OCI-M2 (cell line): ENCODE results near the gene ARMS2.

Experiments used
- DNase-seq: peaks from one replicate; lab custom pipeline; 2025; ENCODE audit not compliant: unreplicated experiment; lab: John Stamatoyannopoulos, UW

ARMS2 gene

GRCh38 chr10:122454603-122455080 lies at the start of gene ARMS2:
TSS of gene ARMS2 (plus strand) at chr10:122454653. CDS start at chr10:122454728, 75 bp downstream.
- DNase-seq = no peak

GRCh38 chr10:122407375-122408125 lies 46.9 kb upstream of the ARMS2 start:
- DNase-seq = no peak

GRCh38 chr10:122413327-122413726 lies 41.1 kb upstream of the ARMS2 start:
- DNase-seq = no peak

- DNase-seq = no peak
Measured at GRCh38 chr10:122417667-122418066, 36.8 kb upstream of the ARMS2 start.

- no peak for DNase-seq
Measured at GRCh38 chr10:122419016-122419415, 35.4 kb upstream of the ARMS2 start.

GRCh38 chr10:122419876-122420623 lies 34.4 kb upstream of the ARMS2 start:
- DNase-seq = no peak

- DNase-seq = no peak
Measured at GRCh38 chr10:122420624-122421007, 33.8 kb upstream of the ARMS2 start.

GRCh38 chr10:122421054-122421625 lies 33.3 kb upstream of the ARMS2 start:
- no peak for DNase-seq

- no peak for DNase-seq
Measured at GRCh38 chr10:122421742-122422141, 32.7 kb upstream of the ARMS2 start.

GRCh38 chr10:122422266-122422989 lies 32.0 kb upstream of the ARMS2 start:
- no peak for DNase-seq

- DNase-seq = no peak
Measured at GRCh38 chr10:122424059-122424458, 30.4 kb upstream of the ARMS2 start.

- DNase-seq = no peak
Measured at GRCh38 chr10:122426829-122427228, 27.6 kb upstream of the ARMS2 start.

- no peak for DNase-seq
Measured at GRCh38 chr10:122427280-122427679, 27.2 kb upstream of the ARMS2 start.

- DNase-seq = no peak
Measured at GRCh38 chr10:122435212-122435827, 19.1 kb upstream of the ARMS2 start.

GRCh38 chr10:122441961-122442360 lies 12.5 kb upstream of the ARMS2 start:
- no peak for DNase-seq

GRCh38 chr10:122445469-122445868 lies 9.0 kb upstream of the ARMS2 start:
- DNase-seq = no peak

GRCh38 chr10:122445904-122446303 lies 8.5 kb upstream of the ARMS2 start:
- no peak for DNase-seq

GRCh38 chr10:122446668-122447423 lies 7.6 kb upstream of the ARMS2 start:
- no peak for DNase-seq

- DNase-seq = no peak
Measured at GRCh38 chr10:122448600-122448999, 5.9 kb upstream of the ARMS2 start.

- DNase-seq = no peak
Measured at GRCh38 chr10:122449153-122449552, 5.3 kb upstream of the ARMS2 start.
